Stimulated activated CD4-positive, alpha-beta T cell treated with anti-CD3 and anti-CD28 coated beads, Interleukin-15, amount 100 ng/mL, for 1 hour (primary cell): ENCODE results near the gene PRADC1.
A peak's percentile ranks its signal among the peaks of the same experiment; 100 is the strongest.
"Not testable (repeated sequence)": the region's sequence is repeated elsewhere in the genome, so short reads cannot be mapped to it uniquely, and the experiment has no call there.

Source experiments
- DNase-seq, 2 donors: peaks; one replicate each; pipeline ENCODE4 v3.0.0-alpha.2; 2020; ENCODE audit warnings: low read depth in 1 of 2, low spot score in 1 of 2

PRADC1 gene

GRCh38 chr2:73233154-73233931 is at the start of gene PRADC1:
TSS of gene PRADC1 (minus strand) at chr2:73233239. CDS start at chr2:73233160, 79 bp downstream.
- DNase-seq, result peak; percentile 77 to 84

- DNase-seq, result no peak
These were observed 48.2 kb upstream of the PRADC1 start for GRCh38 chr2:73281244-73281643.

GRCh38 chr2:73279852-73280251 is 46.8 kb upstream of the PRADC1 start:
- DNase-seq, result no peak

GRCh38 chr2:73272270-73272669 is 39.2 kb upstream of the PRADC1 start:
- no peak for DNase-seq

- DNase-seq, result no peak
These were observed 36.8 kb upstream of the PRADC1 start for GRCh38 chr2:73269686-73270465.

GRCh38 chr2:73268830-73269685 is 36.0 kb upstream of the PRADC1 start:
- DNase-seq, result peak; percentile 51 to 57

- no peak for DNase-seq
These were observed 35.4 kb upstream of the PRADC1 start for GRCh38 chr2:73268366-73268829.

- no peak for DNase-seq
These were observed 34.0 kb upstream of the PRADC1 start for GRCh38 chr2:73267008-73267407.

- no peak for DNase-seq
These were observed 33.2 kb upstream of the PRADC1 start for GRCh38 chr2:73266061-73266901.

- DNase-seq, result no peak
These were observed 32.4 kb upstream of the PRADC1 start for GRCh38 chr2:73265298-73266060.

- DNase-seq, result no peak
These were observed 31.7 kb upstream of the PRADC1 start for GRCh38 chr2:73264783-73265182.

GRCh38 chr2:73264332-73264606 is 31.2 kb upstream of the PRADC1 start:
- no peak for DNase-seq

- DNase-seq, result no peak
These were observed 30.7 kb upstream of the PRADC1 start for GRCh38 chr2:73263540-73264331.

GRCh38 chr2:73262691-73263429 is 29.8 kb upstream of the PRADC1 start:
- not testable (repeated sequence) for DNase-seq

- DNase-seq, result no peak
These were observed 29.1 kb upstream of the PRADC1 start for GRCh38 chr2:73262108-73262651.

GRCh38 chr2:73260338-73260984 is 27.4 kb upstream of the PRADC1 start:
- DNase-seq, result no peak

- no peak for DNase-seq
These were observed 26.8 kb upstream of the PRADC1 start for GRCh38 chr2:73259704-73260337.
